Kidney epithelial cell (primary cell): ENCODE data around the gene ABCF3. TPM values are rescaled to one million over a fixed set of nuclear protein-coding genes. Genes with fewer than 3 reads are reported as not detected.

Experiments
- DNase-seq: peaks from one replicate; pipeline ENCODE4 v3.0.0-alpha.2; 2010; ENCODE audit warnings: low read depth
- H3K27me3 ChIP-seq: 2 replicates; pipeline ENCODE4 v1.6.0; 2011; ENCODE audit warnings: low read length; ENCODE audit not compliant: control insufficient read depth, insufficient read depth
- H3K36me3 ChIP-seq: 2 replicates; pipeline ENCODE4 v1.5.1; 2011; ENCODE audit warnings: low read length; ENCODE audit not compliant: control insufficient read depth, insufficient read depth
- H3K4me3 ChIP-seq: 2 replicates; pipeline ENCODE4 v1.5.1; 2011; ENCODE audit warnings: low read depth, mild to moderate bottlenecking, control low read depth, low read length
- total RNA-seq: library from RNA; depleted of rRNA; stranded (reverse); fragments of >200 nt; gene quantifications from 2 replicates; pipeline ENCODE4 v1.2.3, GENCODE V29; 2015
- TF ChIP-seq, protein P1 (sequence below): IDR thresholded peaks from 2 replicates; pipeline ENCODE4 v1.5.1; 2011; ENCODE audit warnings: mild to moderate bottlenecking, moderate library complexity, low read length, control low read depth, inconsistent platforms; ENCODE audit not compliant: insufficient read depth, poor library complexity, severe bottlenecking

Gene ABCF3
- total RNA-seq, 1 donor from 2014 or later = 55.7 TPM

DNA sequence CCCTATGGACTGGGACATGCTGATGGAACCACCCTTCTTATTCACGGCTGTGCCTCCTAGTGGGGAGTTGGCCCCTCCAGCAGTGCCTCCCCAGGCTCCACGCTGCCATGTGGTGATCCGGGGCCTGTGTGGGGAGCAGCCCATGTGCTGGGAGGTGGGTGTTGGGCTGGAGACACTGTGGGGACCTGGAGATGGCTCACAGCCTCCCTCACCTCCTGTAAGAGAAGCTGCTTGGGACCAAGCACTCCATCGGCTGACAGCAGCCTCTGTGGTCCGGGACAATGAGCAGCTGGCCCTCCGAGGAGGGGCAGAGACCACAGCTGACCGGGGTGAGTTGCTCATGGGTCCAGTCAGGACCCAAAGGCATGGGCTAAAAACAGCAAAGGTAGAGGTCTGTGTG, 53.7 kb downstream of the ABCF3 start:
- no peak for DNase-seq
- TF ChIP-seq, protein P1, sequence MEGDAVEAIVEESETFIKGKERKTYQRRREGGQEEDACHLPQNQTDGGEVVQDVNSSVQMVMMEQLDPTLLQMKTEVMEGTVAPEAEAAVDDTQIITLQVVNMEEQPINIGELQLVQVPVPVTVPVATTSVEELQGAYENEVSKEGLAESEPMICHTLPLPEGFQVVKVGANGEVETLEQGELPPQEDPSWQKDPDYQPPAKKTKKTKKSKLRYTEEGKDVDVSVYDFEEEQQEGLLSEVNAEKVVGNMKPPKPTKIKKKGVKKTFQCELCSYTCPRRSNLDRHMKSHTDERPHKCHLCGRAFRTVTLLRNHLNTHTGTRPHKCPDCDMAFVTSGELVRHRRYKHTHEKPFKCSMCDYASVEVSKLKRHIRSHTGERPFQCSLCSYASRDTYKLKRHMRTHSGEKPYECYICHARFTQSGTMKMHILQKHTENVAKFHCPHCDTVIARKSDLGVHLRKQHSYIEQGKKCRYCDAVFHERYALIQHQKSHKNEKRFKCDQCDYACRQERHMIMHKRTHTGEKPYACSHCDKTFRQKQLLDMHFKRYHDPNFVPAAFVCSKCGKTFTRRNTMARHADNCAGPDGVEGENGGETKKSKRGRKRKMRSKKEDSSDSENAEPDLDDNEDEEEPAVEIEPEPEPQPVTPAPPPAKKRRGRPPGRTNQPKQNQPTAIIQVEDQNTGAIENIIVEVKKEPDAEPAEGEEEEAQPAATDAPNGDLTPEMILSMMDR = no peak
- H3K36me3 ChIP-seq = no peaks in the 10 kb centered on the region
- peaks cover 15% of the 10 kb centered on the region for H3K27me3 ChIP-seq
- H3K4me3 ChIP-seq = no peak overlapping the region

DNA sequence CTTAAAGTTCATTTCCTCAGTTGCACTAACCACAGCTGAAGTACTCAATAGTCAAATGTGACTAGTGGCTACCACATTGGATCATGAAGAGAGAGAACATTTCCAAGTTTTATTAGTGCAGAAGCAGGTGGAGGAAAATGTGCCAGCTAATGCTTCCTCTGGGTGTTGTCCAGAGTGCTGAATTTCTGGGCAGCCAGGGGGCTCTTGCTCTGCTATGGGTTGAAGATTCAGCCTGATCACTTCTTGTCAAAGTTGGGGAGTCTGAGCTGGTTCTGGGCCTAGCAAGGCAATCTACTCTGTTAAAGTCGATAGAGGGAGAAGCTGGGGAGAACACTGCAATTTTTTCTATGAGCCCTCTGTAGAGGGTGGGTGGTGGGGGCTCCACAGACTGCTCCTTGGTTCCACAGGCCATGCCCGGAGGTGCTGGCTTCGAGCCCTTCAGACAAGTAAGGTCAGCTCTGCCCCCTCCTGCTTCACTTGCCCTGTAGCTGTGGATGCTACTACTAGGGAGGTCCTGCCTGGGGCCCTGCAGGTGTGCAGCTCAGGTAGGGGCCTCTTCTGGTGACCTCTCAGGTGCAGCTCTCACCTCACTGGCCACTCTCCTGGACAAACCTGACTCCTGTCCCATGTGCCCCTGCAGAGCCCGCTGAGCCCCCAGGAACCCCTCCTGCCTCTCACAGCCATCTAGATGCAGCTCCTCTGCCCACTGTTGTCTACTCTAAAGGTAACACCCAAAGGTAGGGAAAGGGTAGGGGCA, 54.6 kb downstream of the ABCF3 start:
- peaks cover 15% of the 10 kb centered on the region for H3K27me3 ChIP-seq
- TF ChIP-seq, protein P1 = no peak
- no peak for DNase-seq
- no peaks in the 10 kb centered on the region for H3K36me3 ChIP-seq
- H3K4me3 ChIP-seq = no peak overlapping the region

DNA sequence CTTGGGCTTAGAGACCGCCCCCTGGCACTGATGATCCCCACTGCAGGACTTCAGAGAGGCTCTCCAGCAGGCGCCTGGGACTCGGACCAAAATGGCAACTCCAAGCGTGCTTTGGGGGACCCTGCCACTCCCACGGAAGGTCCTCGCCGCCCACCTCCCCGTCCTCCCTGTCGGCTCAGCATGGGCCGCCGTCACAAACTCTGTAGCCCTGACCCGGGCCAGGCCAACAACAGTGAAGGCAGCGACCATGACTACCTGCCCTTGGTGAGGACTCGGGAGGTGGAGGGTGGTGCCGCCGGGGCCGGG, 55.1 kb downstream of the ABCF3 start:
- Histone ChIP-seq H3K36me3 (no peaks in the 10 kb centered on the region), H3K4me3 (no peak overlapping the region), H3K27me3 (peaks cover 15% of the 10 kb centered on the region)
- DNase-seq = no peak
- TF ChIP-seq, protein P1 = no peak

DNA sequence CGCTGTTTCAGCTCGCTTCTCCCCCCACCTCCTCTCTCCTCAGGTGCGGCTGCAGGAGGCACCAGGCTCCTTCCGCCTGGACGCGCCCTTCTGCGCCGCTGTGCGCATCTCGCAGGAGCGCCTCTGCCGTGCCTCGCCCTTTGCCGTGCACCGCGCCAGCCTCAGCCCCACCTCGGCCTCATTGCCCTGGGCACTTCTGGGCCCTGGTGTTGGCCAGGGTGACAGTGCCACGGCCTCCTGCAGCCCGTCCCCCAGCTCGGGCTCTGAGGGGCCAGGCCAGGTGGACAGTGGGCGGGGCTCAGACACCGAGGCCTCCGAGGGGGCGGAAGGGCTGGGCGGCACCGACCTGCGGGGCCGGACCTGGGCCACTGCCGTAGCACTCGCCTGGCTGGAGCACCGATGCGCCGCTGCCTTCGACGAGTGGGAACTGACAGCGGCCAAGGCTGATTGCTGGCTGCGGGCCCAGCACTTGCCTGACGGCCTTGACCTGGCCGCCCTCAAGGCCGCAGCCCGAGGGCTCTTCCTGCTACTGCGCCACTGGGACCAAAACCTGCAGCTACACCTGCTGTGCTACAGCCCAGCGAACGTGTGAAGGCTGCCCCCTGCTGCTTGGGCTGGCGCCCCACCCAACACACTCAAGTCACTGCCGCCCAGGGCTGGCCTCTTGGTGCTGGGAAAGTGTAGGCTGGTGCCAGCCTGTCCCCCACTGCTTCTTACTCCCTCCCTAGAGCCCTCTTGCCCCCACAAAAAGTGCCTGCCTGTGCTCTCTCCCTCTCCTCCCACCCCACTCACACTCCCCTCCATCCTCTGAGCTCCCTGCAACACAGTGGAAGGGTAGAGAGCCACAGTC, 55.7 kb downstream of the ABCF3 start:
- peaks cover 13% of the 10 kb centered on the region for H3K27me3 ChIP-seq
- H3K4me3 ChIP-seq = no peak overlapping the region
- DNase-seq = no peak
- H3K36me3 ChIP-seq = no peaks in the 10 kb centered on the region
- TF ChIP-seq, protein P1 = peak; percentile 72

DNA sequence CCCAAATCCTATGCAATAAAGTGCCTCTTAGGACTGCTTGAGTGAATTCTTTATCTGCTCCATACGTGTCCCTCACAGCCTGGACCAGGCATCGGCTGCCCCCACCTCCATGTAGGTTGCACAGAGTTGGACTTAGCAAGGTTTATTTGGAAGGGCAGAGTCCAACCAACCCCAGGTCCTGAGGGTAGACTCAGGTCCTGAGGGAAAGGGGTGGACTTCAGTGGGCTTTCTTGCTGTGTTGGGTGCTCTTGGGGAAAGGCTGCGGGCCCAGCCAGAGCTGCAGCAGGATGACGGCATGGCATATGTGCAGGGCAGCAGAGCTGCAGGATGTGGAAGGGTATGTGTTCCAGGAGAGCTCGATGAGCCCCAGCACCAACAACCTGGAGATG, 56.3 kb downstream of the ABCF3 start:
- DNase-seq = no peak
- H3K36me3 ChIP-seq = no peaks in the 10 kb centered on the region
- no peak overlapping the region for H3K4me3 ChIP-seq
- TF ChIP-seq, protein P1 = no peak
- peaks cover 12% of the 10 kb centered on the region for H3K27me3 ChIP-seq

Other genes with a start within 250 kb of the ABCF3 start
- 9.1 and 14.3 TPM in 2 replicates for gene ABCC5, start 168.3 kb upstream of the ABCF3 start, total RNA-seq
- gene HTR3D, start 154.5 kb upstream of the ABCF3 start, total RNA-seq = not detected in 2 replicates
- gene HTR3C, start 133.2 kb upstream of the ABCF3 start, total RNA-seq = not detected in 2 replicates
- gene HTR3E, start 89.1 kb upstream of the ABCF3 start, total RNA-seq = not detected in 2 replicates
- 28.8 and 33.8 TPM in 2 replicates for gene EIF2B5, start 50.8 kb upstream of the ABCF3 start, total RNA-seq
- gene DVL3, start 30.8 kb upstream of the ABCF3 start, total RNA-seq = 51.7 and 61.6 TPM in 2 replicates
- 282 and 297 TPM in 2 replicates for gene AP2M1, start 11.3 kb upstream of the ABCF3 start, total RNA-seq
- 0.07 TPM in 1 of 2 replicates, not detected in the other for gene VWA5B2, start 43.4 kb downstream of the ABCF3 start, total RNA-seq
- gene ALG3, start 62.8 kb downstream of the ABCF3 start, total RNA-seq = 69.8 and 73.7 TPM in 2 replicates
- 6.3 and 8.3 TPM in 2 replicates for gene EEF1AKMT4, start 63.5 kb downstream of the ABCF3 start, total RNA-seq
- gene CAMK2N2, start 75.4 kb downstream of the ABCF3 start, total RNA-seq = 0.67 and 1.2 TPM in 2 replicates
- not detected in 2 replicates for gene ECE2, start 89.8 kb downstream of the ABCF3 start, total RNA-seq
- 903 and 972 TPM in 2 replicates for gene PSMD2, start 113.0 kb downstream of the ABCF3 start, total RNA-seq
- 381 and 386 TPM in 2 replicates for gene EIF4G1, start 128.4 kb downstream of the ABCF3 start, total RNA-seq
- 14.0 and 14.7 TPM in 2 replicates for gene FAM131A, start 151.4 kb downstream of the ABCF3 start, total RNA-seq
- 2.6 and 4.0 TPM in 2 replicates for gene CLCN2, start 175.4 kb downstream of the ABCF3 start, total RNA-seq
- 73.3 and 79.8 TPM in 2 replicates for gene POLR2H, start 175.5 kb downstream of the ABCF3 start, total RNA-seq
- gene THPO, start 192.0 kb downstream of the ABCF3 start, total RNA-seq = 0.25 TPM in 1 of 2 replicates, not detected in the other
- gene CHRD, start 193.9 kb downstream of the ABCF3 start, total RNA-seq = under 0.01 and 1.0 TPM in 2 replicates